SK-N-MC (cell line): ENCODE measurements around the gene IL36B.

Experiments
- DNase-seq: peaks from one replicate; pipeline ENCODE4 v3.0.0-alpha.2; 2011; ENCODE audit warnings: low read depth, low spot score
- H3K27ac ChIP-seq: fragments of 200-600 bp; sonication (generic); 2 replicates; pipeline ENCODE4 v1.5.1; 2016; ENCODE audit warnings: mixed run types
- H3K36me3 ChIP-seq: fragments of 200-600 bp; sonication (generic); 2 replicates; pipeline ENCODE4 v1.6.1; 2017; ENCODE audit warnings: antibody characterized with exemption, low read length, mixed read lengths; ENCODE audit not compliant: insufficient read depth
- H3K4me3 ChIP-seq: fragments of 200-600 bp; sonication (generic); 2 replicates; pipeline ENCODE4 v1.5.1; 2016
- H3K9ac ChIP-seq: fragments of 200-600 bp; sonication (generic); 2 replicates; pipeline ENCODE4 v1.8.0; 2017; ENCODE audit warnings: mixed run types, mixed read lengths; ENCODE audit not compliant: insufficient read length
- H3K9me3 ChIP-seq: fragments of 200-600 bp; sonication (generic); 2 replicates; pipeline ENCODE4 v1.6.1; 2017; ENCODE audit warnings: low read depth, mild to moderate bottlenecking, antibody characterized with exemption, low read length, moderate library complexity, mixed read lengths
- EZH2 ChIP-seq: fragments of 200-600 bp; sonication (generic); IDR thresholded peaks from one replicate; pipeline ENCODE4 v1.6.1; 2017; ENCODE audit warnings: antibody characterized with exemption
- FOXP2 ChIP-seq: optimal IDR thresholded peaks from 2 replicates; pipeline ENCODE3; 2011; ENCODE audit warnings: mild to moderate bottlenecking, moderate library complexity; ENCODE audit not compliant: insufficient read depth; ENCODE audit errors: extremely low read length, control extremely low read depth
- POLR2AphosphoS5 ChIP-seq: IDR thresholded peaks from 2 replicates; pipeline ENCODE4 v1.6.1; 2012; ENCODE audit warnings: mild to moderate bottlenecking, low read depth, low read length, borderline replicate concordance

The IL36B gene

DNA sequence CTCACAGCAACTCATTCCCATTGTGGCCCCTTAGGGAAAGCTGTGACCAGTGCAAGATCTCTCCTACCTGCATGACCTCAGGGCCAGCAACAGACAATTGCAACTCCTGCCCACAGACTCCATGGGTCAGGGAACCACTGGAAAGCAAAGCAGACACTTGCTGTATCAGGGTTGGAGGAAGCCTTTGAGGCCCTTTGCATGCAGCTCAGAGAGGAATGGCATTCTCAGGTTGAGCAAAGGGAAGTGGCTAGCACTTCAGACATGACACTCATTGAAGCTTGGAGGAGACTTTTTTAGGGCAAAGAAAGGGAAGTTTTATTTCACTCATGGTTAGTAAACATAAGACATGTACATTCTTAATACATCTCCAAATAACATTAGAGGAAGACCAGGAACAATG is 37.2 kb upstream of the IL36B start:
- Histone ChIP-seq H3K9ac (no peak overlapping the region), H3K36me3 (no peaks in the 10 kb centered on the region), H3K9me3 (no peaks in the 10 kb centered on the region), H3K27ac (no peak overlapping the region), H3K4me3 (no peak overlapping the region)
- TF ChIP-seq POLR2AphosphoS5 (no peak), FOXP2 (no peak), EZH2 (no peak)
- DNase-seq: no peak

- Histone ChIP-seq H3K4me3 (no peak overlapping the region), H3K9me3 (no peaks in the 10 kb centered on the region), H3K36me3 (no peaks in the 10 kb centered on the region), H3K9ac (no peak overlapping the region), H3K27ac (no peak overlapping the region)
- DNase-seq: no peak
- TF ChIP-seq EZH2 (no peak), POLR2AphosphoS5 (no peak), FOXP2 (no peak)
Observed at GRCh38 chr2:113088213-113088992, 35.7 kb upstream of the IL36B start.

- TF ChIP-seq FOXP2 (no peak), EZH2 (no peak), POLR2AphosphoS5 (no peak)
- no peak overlapping the region for H3K4me3 ChIP-seq
- no peak overlapping the region for H3K9ac ChIP-seq
- DNase-seq: no peak
- H3K36me3 ChIP-seq: no peaks in the 10 kb centered on the region
- no peaks in the 10 kb centered on the region for H3K9me3 ChIP-seq
- no peak overlapping the region for H3K27ac ChIP-seq
Observed at GRCh38 chr2:113085542-113085941, 32.9 kb upstream of the IL36B start.

DNA sequence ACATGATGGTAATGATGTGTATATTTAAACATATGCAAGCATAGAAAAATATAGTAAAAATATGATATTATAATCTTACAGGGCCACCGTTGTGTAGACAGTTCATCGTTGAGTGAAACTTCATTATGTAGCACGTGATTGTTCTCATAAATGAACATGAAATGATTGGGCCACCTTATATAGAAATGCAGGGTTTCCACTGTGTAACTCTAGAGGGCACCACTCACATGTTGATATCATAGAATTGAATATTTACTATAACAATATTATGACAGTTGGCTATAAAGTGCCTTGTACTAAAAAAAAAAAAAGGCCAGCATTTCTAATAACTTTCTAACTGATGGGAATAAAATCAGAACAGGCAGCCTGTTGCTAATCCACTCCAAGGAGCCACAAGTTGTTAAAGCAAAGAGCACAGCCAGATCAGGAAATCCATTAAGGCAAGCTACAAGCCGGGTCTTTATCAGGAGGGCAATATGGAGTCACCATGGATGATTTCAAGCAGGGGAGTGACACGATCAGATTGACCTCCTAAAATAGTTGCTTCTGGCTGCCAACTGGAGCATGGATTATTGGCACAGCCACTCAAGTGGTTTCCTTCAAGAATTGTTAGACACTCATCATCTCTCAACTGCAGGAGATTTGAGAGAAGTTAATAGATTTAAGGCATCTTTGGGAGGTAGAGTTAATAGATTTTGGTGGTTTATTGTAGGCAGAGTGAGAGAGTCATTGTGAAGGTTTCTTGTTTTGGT is 31.8 kb upstream of the IL36B start:
- DNase-seq: no peak
- TF ChIP-seq EZH2 (no peak), FOXP2 (no peak), POLR2AphosphoS5 (no peak)
- Histone ChIP-seq H3K9ac (no peak overlapping the region), H3K9me3 (no peaks in the 10 kb centered on the region), H3K36me3 (no peaks in the 10 kb centered on the region), H3K4me3 (no peak overlapping the region), H3K27ac (no peak overlapping the region)

DNA sequence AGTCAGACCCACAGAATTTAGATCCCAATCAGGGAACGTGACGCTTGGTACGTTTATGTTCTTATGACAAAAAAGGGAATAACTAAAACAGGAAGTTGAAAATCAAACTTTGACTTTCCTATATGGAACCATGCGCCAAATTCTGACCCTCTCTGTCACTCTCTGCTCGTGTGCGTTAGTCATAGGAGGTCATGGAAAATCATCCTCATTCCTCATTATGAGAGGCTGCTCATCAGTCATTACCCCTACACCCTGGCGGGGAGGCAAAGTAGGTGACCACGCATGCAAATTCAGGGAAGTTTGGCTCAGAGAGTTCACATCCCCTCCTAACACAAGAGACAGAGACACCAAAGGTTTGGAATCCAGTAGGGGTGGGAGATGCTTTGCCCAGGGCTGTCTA is 30.6 kb upstream of the IL36B start:
- no peak overlapping the region for H3K4me3 ChIP-seq
- H3K9ac ChIP-seq: no peak overlapping the region
- H3K36me3 ChIP-seq: no peaks in the 10 kb centered on the region
- no peak for DNase-seq
- TF ChIP-seq FOXP2: no peak
- TF ChIP-seq POLR2AphosphoS5: no peak
- TF ChIP-seq EZH2: no peak
- no peaks in the 10 kb centered on the region for H3K9me3 ChIP-seq
- H3K27ac ChIP-seq: no peak overlapping the region

DNA sequence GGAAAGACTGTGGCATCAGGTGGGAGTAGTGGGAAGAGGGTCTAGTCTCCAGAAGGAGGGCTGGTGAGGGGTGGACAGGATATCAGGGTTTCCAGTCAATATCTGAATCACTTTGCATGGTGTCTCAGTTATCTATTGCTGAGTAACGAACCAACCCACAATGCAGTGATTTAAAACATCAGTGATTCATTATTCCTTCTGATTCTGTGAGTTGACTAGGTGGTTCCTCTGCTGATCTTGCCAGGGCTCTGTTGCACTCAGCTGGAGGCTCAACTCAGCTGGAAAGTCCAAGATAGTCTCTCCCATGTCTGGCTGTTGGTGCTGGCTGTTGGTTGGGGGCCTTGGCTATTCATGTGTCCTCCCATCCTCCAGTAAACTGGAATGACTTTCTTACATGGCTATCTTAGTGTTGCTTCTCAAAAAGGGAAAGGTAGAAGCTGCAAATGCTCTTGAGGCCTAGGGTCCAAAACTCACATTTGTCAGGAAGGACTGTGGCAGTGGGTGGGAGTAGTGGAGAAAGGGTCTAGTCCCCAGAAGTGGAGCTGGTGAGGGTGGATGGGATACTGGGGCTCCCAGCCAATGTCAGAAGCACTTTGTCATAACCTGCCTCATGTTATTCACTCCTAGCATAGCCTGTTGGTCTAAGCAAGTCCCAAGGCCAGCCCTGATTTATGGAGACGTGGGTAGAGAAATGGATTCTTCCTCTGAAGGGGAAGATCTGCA is 29.0 kb upstream of the IL36B start:
- TF ChIP-seq FOXP2: no peak
- no peak for TF ChIP-seq POLR2AphosphoS5
- no peak for TF ChIP-seq EZH2
- H3K9me3 ChIP-seq: no peaks in the 10 kb centered on the region
- DNase-seq: no peak
- no peak overlapping the region for H3K27ac ChIP-seq
- H3K9ac ChIP-seq: no peak overlapping the region
- no peak overlapping the region for H3K4me3 ChIP-seq
- H3K36me3 ChIP-seq: no peaks in the 10 kb centered on the region

DNA sequence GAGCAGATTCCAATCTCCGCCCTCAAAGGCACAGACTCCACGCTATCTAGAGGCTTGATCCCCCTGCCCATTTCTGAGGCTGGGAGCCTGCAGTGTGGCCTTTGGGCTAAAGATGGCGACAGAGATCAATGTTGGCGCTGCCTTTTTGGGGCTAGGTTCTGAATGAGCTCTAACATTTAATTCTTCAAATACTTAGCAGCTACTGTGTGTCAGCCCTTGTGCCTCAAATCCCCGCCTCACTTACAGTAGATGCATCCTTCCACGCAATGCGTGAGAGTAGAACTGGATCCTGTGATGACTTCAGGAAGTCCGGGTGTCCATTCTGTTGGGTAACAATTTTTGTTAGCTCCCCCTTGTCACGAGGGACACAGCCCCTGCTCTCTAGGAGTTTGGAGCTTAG is 27.5 kb upstream of the IL36B start:
- Histone ChIP-seq H3K27ac (no peak overlapping the region), H3K9me3 (no peaks in the 10 kb centered on the region), H3K4me3 (no peak overlapping the region), H3K36me3 (no peaks in the 10 kb centered on the region), H3K9ac (no peak overlapping the region)
- DNase-seq: no peak
- TF ChIP-seq FOXP2 (no peak), POLR2AphosphoS5 (no peak), EZH2 (no peak)

GRCh38 chr2:113079131-113079530 is 26.5 kb upstream of the IL36B start:
- H3K27ac ChIP-seq: no peak overlapping the region
- no peak for TF ChIP-seq EZH2
- TF ChIP-seq POLR2AphosphoS5: no peak
- no peak for TF ChIP-seq FOXP2

More at GRCh38 chr2:113079131-113079530, 26.5 kb upstream of the IL36B start:
- H3K9ac ChIP-seq: no peak overlapping the region
- H3K4me3 ChIP-seq: no peak overlapping the region
- H3K36me3 ChIP-seq: no peaks in the 10 kb centered on the region
- H3K9me3 ChIP-seq: no peaks in the 10 kb centered on the region
- DNase-seq: no peak
